ENCODE data around the gene VRTN. TPM values are rescaled to one million over a fixed set of nuclear protein-coding genes. Genes with fewer than 3 reads are reported as not detected.
"Not testable (repeated sequence)": the region's sequence is repeated elsewhere in the genome, so short reads cannot be mapped to it uniquely, and the experiment has no call there.

VRTN gene, protein sequence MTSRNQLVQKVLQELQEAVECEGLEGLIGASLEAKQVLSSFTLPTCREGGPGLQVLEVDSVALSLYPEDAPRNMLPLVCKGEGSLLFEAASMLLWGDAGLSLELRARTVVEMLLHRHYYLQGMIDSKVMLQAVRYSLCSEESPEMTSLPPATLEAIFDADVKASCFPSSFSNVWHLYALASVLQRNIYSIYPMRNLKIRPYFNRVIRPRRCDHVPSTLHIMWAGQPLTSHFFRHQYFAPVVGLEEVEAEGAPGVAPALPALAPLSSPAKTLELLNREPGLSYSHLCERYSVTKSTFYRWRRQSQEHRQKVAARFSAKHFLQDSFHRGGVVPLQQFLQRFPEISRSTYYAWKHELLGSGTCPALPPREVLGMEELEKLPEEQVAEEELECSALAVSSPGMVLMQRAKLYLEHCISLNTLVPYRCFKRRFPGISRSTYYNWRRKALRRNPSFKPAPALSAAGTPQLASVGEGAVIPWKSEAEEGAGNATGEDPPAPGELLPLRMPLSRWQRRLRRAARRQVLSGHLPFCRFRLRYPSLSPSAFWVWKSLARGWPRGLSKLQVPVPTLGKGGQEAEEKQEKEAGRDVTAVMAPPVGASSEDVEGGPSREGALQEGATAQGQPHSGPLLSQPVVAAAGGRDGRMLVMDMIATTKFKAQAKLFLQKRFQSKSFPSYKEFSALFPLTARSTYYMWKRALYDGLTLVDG
- polyA plus RNA-seq: not detected

- no peak within 1 kb of the TSS for H3K27ac ChIP-seq (ENCODE audit: low read depth, low read length)
- WGBS, 3 donors: 55 to 77% (median 64%) methylated on average over 12 of the region's 12 CpGs
Measured at GRCh38 chr14:74348241-74348734, at the start of gene VRTN. Gene VRTN, plus strand, starts transcription at chr14:74348471. Its CDS starts 8,313 bp downstream, at chr14:74356784.

DNA sequence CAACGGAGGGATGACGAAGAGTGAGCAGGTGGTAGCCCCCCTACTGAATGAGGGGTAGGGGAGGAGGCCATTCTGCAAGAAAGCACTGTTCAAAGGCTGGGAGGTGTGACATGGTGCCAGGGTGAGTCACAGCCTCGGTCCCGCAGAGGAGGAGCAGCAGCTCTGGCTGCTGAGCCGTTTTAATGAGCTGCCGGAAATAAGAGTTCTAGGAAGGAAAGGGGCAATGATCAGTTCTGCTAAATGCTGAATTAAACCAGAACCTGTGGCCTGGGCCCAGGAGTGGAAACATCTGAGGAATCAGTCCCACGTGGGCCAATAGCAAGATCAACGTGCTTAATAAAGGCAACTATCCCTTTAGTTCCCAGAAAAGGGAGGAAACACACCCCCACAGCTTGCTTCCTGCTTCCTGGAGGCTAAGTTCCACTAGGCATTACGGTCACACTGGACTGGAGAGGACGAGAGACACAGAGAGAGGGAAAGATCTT is 49.2 kb upstream of the VRTN start:
- no peak overlapping the region for H3K27ac ChIP-seq (ENCODE audit: low read depth, low read length)
- 42 to 62% (median 43%) methylated on average over 10 of the region's 10 CpGs for WGBS, 3 donors

- H3K27ac ChIP-seq (ENCODE audit: low read depth, low read length): no peak overlapping the region
- 12 to 29% (median 24%) methylated on average over 21 to 22 of the region's 22 CpGs for WGBS, 3 donors
Measured at GRCh38 chr14:74301594-74302151, 46.6 kb upstream of the VRTN start.

GRCh38 chr14:74302152-74302628 is 46.1 kb upstream of the VRTN start:
- no peak overlapping the region for H3K27ac ChIP-seq (ENCODE audit: low read depth, low read length)
- 0 to 1% (median 0%) methylated on average over 6 of the region's 6 CpGs for WGBS, 3 donors

DNA sequence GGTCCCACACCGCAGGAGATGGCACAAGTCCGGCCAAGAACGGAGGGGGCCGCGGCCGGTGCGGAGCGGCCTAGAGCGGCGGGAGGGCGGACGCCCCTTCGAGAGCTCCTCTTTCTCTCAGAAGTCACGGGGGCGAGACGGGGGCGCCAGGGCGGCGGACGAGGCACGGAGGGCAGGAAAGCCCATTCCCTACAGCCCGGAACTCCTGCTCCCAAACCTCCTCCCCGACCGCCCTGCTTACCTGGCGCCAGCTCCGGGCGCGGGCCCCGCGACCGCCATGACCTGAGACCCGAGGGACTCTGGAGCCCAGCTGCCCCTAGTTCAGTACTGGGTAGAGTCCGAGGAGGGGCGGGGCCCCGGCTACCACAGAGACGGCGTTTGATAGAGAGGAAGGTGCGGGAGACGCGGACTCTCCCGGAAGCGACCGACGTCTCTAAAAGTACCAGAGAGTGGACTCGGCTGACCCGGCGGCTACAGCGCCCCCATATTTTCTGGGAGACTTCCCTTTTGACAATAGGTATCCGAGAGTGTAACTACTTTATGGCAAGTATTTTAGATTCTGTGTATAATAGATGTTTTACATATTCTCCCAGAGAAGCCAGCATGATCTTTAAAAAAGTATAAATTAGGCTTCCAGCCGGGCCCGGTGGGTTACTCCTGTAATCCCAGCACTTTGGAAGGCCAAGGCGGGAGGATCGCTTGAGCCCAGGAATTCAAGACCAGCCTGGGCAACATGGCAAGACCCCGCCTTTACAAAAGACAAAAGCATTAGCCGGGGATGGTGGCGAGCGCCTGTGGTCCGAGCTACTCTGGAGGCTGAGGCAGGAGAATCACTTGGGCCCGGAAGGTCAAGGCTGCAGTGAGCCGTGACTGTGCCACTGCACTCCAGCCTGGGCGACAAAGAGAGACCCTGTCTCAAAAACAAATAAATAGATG is 45.4 kb upstream of the VRTN start, which contains the start of gene ABCD4:
TSS of gene ABCD4 (minus strand) at position 301 of the 936 bp plus-strand sequence. CDS start at position 279, 22 bp downstream.
- WGBS, 3 donors: 11 to 13% (median 13%) methylated on average over 55 to 61 of the region's 61 CpGs
- H3K27ac ChIP-seq (ENCODE audit: low read depth, low read length): no peak within 1 kb of the TSS

GRCh38 chr14:74308695-74309094 is 39.6 kb upstream of the VRTN start:
- H3K27ac ChIP-seq (ENCODE audit: low read depth, low read length): no peak overlapping the region
- WGBS, 3 donors: 64 to 84% (median 81%) methylated on average over 5 of the region's 5 CpGs

GRCh38 chr14:74309125-74310022 is 38.9 kb upstream of the VRTN start:
- 70 to 74% (median 73%) methylated on average over 8 of the region's 8 CpGs for WGBS, 3 donors
- H3K27ac ChIP-seq (ENCODE audit: low read depth, low read length): no peak overlapping the region

- 76 to 97% (median 88%) methylated on average over 2 of the region's 2 CpGs for WGBS, 3 donors
- no peak overlapping the region for H3K27ac ChIP-seq (ENCODE audit: low read depth, low read length)
Measured at GRCh38 chr14:74312161-74312560, 36.1 kb upstream of the VRTN start.

DNA sequence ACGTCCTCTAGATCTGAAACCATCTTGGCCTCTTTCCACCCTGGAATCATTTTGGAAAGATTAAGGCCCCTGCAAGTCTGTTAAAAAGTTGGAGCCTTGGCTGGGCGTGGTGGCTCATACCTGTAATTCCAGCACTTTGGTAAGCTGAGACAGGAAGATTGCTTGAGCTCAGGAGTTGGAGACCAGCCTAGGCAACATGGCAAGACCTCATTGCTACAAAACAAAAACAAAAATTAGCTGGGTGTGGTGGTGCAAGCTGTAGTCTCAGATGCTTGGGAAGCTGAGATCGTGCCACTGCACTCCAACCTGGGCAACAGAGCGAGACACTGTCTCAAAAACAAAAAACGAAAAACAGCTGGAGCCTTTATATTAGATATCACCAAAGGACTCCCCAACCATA is 34.7 kb upstream of the VRTN start:
- no peak overlapping the region for H3K27ac ChIP-seq (ENCODE audit: low read depth, low read length)
- 73 to 75% (median 73%) methylated on average over 5 of the region's 5 CpGs for WGBS, 3 donors

GRCh38 chr14:74314576-74314975 is 33.7 kb upstream of the VRTN start:
- H3K27ac ChIP-seq (ENCODE audit: low read depth, low read length): no peak overlapping the region
- 84 to 91% (median 90%) methylated on average over 4 of the region's 4 CpGs for WGBS, 3 donors

- H3K27ac ChIP-seq (ENCODE audit: low read depth, low read length): no peak overlapping the region
- whole genome bisulfite sequencing, 3 donors: 46 to 67% (median 66%) methylated on average over 3 of the region's 3 CpGs
Measured at GRCh38 chr14:74324931-74325361, 23.3 kb upstream of the VRTN start.

DNA sequence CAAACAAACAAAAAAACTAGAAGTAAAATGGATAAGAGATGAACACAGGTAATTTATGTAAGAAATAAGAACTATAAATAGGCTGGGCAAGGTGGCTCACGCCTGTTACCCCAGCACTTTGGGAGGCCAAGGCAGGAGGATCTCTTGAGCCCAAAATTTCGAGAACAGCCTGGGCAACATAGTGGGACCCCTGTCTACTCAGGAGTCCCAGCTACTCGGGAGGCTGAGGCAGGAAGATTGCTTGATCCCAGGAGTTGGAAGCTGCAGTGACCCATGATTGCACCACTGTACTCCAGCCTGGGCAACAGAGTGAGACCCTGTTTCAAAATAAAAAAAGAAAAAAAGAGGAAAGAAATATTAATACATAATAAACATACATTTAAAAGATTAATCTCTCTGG is 22.8 kb upstream of the VRTN start:
- no peak overlapping the region for H3K27ac ChIP-seq (ENCODE audit: low read depth, low read length)
- 78 to 82% (median 81%) methylated on average over 3 of the region's 3 CpGs for WGBS, 3 donors

GRCh38 chr14:74326369-74327152 is 21.7 kb upstream of the VRTN start:
- no peak overlapping the region for H3K27ac ChIP-seq (ENCODE audit: low read depth, low read length)

DNA sequence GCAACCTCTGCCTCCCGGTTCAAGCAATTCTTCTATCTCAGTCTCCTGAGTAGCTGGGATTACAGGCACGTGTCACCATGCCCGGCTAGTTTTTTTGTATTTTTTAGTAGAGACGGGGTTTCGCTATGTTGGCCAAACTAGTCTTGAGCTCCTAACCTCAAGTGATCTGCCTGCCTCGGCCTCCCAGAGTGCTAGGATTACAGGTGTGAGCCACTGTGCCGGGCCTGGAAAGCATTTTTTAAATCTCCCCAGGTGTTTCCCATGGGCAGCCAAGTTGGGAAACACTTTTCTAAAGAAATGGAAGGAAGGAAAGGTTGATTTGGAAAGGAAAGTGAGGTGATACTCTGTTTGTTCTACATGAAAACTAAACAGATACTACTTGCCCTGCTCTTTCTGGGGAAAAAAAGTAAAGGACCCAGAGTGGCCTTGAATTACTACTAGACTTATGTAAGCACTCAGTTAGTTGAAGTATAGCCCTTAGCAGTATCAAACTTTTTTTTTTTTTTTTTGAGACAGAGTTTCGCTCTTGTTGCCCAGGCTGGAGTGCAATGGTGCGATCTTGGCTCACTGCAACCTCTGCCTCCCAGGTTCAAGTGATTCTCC is 18.2 kb upstream of the VRTN start:
- WGBS, 3 donors: 83 to 88% (median 85%) methylated on average over 7 to 8 of the region's 9 CpGs

More at GRCh38 chr14:74326369-74327152, 21.7 kb upstream of the VRTN start:
- 38 to 49% (median 41%) methylated on average over 10 of the region's 10 CpGs for WGBS, 3 donors

GRCh38 chr14:74333909-74334308 is 14.4 kb upstream of the VRTN start:
- 69 to 86% (median 74%) methylated on average over 4 of the region's 4 CpGs for WGBS, 3 donors

More for the DNA sequence above, 18.2 kb upstream of the VRTN start:
- H3K27ac ChIP-seq (ENCODE audit: low read depth, low read length): not testable (repeated sequence)

DNA sequence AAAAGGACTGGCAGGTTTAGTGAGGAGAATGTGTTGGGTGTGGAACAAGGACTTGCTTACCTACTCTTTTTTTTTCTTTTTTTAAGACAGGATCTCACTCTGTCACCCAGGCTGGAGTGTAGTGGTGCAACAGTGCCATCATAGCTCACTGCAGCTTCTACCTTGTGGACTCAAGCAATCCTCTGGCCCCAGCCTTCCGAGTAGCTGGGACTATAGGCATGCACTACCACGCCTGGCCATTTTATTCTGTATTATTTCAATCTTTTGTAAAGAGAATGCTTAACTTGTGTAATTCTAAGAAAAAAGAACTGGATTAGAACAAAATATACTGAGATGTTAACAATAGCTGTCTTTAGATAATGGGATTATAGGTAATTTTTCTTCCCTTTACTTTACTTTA is 1.9 kb upstream of the VRTN start:
- 75 to 88% (median 76%) methylated on average over 2 of the region's 2 CpGs for WGBS, 3 donors

More at GRCh38 chr14:74333909-74334308, 14.4 kb upstream of the VRTN start:
- H3K27ac ChIP-seq (ENCODE audit: low read depth, low read length): no peak overlapping the region

More for the DNA sequence above, 1.9 kb upstream of the VRTN start:
- H3K27ac ChIP-seq (ENCODE audit: low read depth, low read length): no peak overlapping the region
